GM21528 (cell line): Measurements from ENCODE around the gene DNAAF3.
"Not testable (repeated sequence)": the region's sequence is repeated elsewhere in the genome, so short reads cannot be mapped to it uniquely, and the experiment has no call there.

ENCODE experiments used
- ATAC-seq: cut with Tn5 transposase; IDR thresholded peaks from one replicate; pipeline ENCODE4 v1.9.1; 2021; ENCODE audit warnings: mild to moderate bottlenecking, moderate library complexity; ENCODE audit not compliant: unreplicated experiment, low FRiP score

DNAAF3 gene

GRCh38 chr19:55176076-55176475 is 9.7 kb upstream of the DNAAF3 start:
- ATAC-seq: no peak

DNA sequence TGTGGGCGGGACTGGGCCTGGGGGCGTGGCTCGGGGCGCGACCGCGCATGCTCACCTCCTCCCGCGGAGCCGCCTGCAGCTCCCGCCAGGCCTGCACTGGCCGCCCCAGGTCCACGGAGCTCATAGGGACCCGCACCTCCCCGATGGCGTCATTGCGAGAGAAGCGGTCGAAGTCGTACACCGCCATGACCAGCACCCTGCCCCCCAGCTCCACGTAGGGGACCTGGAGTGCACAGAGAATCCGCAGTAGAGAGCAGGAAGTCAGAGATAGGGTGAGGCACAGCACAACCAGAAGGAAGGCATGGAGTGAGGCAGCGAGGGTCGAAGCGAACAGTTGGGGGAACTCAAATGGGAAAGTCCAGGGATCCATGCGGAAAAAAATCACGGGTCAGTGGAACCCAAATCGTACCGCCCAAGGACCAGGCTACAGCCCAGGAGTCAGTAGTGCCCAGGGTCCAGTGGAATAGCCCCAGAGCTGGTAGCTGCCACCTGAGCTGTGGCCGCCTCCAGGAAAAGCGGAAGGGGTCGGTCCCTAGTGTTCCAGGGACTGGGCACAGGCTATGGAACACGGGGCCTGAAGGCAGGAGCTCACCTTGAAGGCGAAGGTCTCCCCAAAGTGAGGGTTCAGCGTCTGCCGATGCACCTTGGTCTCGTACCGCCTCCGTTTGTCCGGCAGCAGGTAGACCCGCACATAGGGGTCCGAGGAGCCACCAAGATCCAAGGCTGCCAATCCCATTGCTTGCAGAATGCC is 8.9 kb upstream of the DNAAF3 start:
- ATAC-seq: no peak

GRCh38 chr19:55174425-55175116 is 8.2 kb upstream of the DNAAF3 start:
- no peak for ATAC-seq

GRCh38 chr19:55173714-55174409 is 7.4 kb upstream of the DNAAF3 start:
- ATAC-seq: no peak

DNA sequence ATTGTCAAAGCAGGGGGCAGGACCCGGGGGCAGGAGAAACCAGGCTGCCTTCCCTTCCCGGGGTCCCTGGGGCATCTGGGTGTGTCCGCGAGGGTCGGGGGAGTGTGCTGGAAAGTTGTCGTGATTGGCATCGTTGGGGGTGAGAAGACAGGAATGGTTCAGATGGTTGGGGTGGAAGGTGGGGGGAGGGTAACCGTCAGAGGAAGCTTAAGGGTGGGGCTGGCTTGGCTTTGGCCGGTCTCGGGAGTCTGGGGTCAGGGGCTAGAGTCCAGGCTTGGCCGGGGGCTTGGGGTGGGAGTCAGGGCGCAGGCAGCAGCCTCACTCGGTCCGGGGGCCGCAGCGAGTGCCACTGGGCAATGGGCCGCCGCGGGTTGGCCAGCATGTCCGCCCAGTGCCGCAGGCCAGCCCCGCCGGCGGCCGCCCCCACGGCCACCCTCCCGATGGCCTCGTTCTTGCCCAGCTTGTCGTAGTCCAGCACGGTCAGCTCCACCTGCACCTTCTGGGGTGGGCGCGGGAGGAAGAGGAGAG is 6.8 kb upstream of the DNAAF3 start:
- no peak for ATAC-seq

DNA sequence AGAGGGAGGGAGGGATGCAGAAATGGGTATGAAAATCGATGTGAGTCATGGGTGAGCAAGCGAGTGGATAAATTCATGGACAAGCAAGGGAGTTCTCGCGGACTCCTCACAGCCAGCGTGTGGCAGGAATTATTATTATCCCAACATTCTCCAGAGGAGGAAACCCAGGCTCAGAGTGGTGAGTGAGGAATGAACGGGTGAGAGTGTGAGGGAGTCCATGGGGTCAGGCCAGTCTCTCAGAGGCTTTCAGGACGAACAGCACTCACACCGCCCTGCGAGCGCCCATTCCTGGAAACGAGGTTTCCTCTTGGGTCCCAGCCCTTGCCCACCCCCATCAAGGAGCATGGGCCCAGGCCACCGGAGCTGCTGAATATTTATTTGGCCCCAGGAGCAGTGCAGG is 6.3 kb upstream of the DNAAF3 start:
- no peak for ATAC-seq

GRCh38 chr19:55172318-55172717 is 5.9 kb upstream of the DNAAF3 start:
- ATAC-seq: not testable (repeated sequence)

GRCh38 chr19:55171440-55171839 is 5.0 kb upstream of the DNAAF3 start:
- ATAC-seq: no peak

GRCh38 chr19:55169136-55169535 is 2.7 kb upstream of the DNAAF3 start:
- ATAC-seq: no peak

- ATAC-seq: no peak
Observed at GRCh38 chr19:55165952-55166529, 372 bp downstream of the DNAAF3 start.

GRCh38 chr19:55161571-55162322 is 4.7 kb downstream of the DNAAF3 start:
- no peak for ATAC-seq

- no peak for ATAC-seq
Observed at GRCh38 chr19:55160986-55161365, 5.4 kb downstream of the DNAAF3 start.

- no peak for ATAC-seq
Observed at GRCh38 chr19:55160128-55160985, 6.1 kb downstream of the DNAAF3 start.

- ATAC-seq: no peak
Observed at GRCh38 chr19:55158848-55159749, 7.3 kb downstream of the DNAAF3 start.

- no peak for ATAC-seq
Observed at GRCh38 chr19:55158423-55158822, 8.0 kb downstream of the DNAAF3 start.

DNA sequence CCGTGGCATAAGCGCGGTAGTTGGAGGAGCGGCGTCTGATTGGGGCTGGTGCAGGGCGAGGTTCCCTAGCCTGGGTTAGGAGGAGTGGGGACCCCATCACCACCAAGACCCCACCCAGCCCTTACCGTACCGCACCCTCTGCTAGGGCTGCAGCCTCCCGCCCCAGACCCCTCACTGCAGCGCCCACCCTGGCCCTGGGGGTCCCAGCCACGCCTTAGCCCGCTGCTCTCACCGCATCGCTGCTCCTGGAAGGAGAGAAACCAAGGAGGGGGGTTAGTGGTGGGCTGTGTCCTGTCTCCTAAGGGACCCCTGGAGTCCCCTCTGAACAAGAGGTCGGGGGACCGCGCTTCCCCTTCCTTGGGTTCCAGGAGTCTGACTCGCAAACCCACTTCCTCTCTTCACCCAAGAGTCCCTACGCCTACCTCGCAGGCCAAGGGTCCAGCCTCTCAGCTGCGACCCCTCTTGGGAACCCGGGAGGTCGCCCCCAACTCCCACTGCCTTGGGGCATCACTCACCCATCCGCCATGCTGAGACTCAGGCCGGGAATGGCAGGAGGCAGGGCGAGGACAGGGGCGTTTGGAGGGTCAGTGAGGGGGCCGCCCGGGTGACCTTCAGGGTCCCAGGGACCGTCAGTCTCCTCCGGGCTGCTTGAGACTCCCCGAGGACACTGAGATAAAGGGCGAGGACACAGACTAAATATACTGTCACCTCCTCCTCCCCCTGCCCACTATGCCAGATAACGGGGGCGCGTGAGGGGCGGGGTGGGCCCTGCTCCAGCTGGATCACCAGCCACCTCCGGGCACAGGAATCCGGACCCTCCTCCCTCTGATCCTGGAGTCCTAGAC is 9.1 kb downstream of the DNAAF3 start, which contains the start of gene TNNI3:
TSS of gene TNNI3 (minus strand) at position 669 of the 845 bp plus-strand sequence. CDS start at position 526, 143 bp downstream.
- ATAC-seq: no peak
